NCI-H146 treated with DMSO at 0.1 percent for 48 hours (cell line): ENCODE results near the gene ATP13A1.

Experiments used
- DNase-seq: peaks from one replicate; lab custom pipeline; 2025; ENCODE audit not compliant: unreplicated experiment; lab: John Stamatoyannopoulos, UW

Gene ATP13A1

DNA sequence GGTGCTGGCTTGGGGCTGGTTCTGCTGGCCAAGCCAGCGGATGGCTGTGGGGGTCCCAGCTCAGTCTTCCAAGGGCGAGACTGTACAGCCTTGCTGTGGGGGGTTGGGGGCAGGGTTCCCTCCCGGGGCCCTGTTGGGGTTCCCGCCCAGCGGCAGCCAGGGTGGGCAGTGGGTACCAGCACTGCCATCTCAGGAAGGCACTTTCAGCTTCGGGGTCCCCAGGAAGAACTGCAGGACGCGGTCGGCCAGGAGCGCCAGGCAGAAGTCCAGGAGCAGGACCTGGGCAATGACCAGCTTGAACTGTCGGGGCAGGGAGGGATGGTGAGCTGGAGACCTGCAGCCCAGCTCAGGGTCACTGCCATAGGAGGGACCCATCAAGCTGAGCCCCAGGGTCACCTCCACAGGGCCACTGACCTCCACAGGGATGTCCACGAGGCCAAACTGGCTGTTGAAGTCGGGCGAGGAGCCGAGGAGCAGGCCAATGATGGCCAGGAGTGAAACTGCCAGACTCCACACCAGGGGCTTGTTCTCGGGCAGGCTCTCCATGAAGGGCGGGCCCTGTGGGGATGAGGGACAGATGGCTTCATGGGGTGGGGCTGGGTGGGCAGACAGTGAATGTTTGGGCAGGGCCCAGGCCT, 18.1 kb downstream of the ATP13A1 start:
- no peak for DNase-seq

DNA sequence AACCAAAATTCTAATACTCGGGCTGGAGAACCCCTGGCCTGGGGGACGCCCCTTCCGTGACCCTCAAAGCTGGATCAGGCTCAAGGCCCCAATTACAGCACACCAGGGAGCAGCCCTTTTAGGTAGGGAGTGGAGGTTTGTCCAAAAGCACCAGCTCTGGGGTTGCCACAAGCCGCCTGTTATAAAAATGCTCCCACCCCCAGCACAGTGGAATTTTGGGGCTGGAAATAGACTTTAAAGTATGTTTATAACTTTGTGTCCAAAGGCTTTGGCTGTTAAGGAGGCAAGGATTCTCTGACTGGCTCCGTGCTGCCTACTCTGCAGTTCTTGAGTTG, 19.5 kb downstream of the ATP13A1 start:
- DNase-seq: no peak

DNA sequence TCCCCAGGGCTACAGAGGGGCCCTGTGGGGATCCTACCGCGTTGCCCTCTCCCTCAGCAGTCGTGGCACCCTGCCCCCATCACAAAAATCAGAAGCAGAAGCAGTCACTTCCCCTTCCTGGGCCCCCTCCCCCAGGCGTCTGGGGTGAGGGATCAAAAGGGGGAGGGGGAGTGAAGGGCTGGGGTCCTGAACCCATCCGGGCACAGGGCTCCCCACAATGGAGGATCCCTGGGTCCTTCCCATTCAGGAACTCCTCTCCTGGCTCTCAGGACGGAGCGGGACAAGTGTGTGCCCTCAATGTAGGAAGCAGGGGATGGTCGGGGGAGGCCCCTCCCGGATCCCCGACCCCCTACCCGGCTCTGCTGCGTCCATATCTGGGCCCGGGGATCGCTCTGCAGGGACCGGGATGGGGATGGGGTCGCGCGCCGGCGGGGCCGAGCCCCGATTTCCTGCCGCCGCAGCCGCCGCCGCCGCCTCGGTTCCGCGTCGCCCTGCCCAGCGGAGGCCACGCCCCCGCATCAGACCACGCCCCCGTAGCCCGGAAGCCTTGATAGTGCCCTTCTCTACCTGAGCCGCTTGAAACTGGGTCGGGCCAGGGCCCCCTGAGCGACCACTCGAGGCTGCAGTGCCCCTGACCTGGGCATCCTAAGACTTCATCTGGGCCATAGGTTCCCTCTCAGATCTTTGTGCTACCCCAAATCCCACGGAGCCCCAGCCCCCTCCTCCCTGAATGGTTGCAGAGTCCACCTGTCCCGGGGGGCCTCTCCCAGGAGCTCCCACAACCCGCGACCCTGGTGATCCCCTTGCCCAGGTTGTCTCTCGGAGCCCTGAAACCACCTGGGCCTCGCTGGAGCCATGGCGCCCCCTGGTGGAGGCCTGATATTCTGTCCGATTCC, 20.1 kb downstream of the ATP13A1 start, which contains the start of gene GMIP:
Gene GMIP (minus strand): TSS at position 500 of the 896 bp plus-strand sequence. CDS start 128 bp downstream, at position 372.
- peak; percentile 44 for DNase-seq

DNA sequence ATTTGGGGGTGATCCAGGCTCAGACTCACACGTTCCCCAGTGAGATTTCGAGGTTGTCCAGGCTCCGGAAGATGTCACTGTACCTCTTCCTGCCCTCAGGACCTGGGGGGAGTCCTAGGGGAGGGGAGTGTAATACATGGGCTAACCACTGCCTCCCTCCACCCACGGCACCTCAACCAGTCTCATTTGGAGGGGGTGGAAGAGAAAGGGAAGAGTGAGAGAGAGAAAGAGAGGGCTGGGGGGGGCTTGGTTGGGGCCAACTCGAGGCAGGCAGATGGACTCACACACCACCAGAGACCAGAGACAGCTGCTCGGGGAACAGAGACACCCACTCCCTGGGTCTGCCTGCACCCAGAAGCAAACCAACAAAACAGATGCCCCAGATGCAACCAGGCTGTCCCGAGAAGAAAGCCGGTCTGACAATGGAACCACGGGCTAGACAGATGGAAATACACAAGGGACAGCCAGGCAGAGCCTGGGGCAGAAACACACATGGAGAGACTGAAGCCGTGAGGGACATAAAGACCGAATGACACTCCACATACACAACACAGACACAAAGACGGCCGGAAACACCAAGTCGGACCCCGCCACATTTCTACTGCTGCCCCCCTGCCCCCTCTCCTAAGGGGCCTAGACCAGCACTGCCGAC, 20.8 kb downstream of the ATP13A1 start:
- no peak for DNase-seq

DNA sequence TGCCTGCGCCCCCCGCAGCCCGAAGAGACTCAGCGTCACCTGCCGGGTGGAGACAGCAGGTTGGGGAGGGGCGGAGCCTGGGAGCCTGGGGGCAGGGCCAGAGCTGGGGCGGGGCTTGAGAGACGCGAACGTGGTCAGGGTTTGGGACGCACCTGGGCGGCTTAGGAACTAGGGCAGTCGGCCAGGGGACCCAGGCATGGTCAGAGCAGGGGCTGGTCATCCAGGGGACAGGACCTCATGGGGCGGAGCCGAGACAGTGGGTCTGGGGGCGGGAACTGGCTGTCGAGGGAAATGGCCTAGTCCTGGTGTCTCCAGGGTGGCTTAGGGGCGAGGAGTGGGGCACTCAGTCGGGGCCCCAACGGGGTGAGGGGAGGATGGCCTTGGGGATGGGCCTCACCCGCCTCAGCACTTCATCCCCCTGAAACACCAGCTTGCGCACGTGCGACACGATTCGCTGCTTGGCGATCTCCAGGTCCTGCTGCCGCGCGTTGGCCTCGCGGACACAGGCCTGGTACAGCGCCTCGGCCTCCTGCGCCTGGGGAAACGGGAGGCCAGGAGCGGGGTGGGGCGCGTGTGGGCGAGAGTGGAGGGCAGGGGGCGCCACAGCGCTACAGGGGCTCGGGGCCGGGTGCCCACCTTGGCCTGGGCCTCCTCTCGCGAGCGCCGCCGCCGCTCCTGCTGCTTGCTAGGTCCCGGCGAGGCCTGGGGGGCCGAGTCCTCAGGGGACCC, 25.8 kb downstream of the ATP13A1 start:
- no peak for DNase-seq

DNA sequence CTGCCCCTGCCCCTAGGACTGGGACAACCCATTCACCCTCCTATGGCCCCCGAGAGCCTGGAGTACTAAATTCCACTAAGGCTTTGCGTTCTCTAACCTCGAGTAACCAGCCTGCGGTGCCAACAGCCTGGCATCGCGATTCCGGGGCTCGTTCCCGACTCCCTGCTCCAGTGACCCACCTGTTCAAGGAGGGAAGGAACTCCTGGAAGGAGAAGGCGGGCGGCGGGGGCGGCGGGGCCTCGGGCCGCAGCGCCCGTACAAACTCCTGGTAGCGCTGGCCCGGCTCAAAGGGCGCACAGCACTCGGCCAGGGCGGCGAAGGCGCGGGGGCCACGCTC, 26.3 kb downstream of the ATP13A1 start:
- no peak for DNase-seq

DNA sequence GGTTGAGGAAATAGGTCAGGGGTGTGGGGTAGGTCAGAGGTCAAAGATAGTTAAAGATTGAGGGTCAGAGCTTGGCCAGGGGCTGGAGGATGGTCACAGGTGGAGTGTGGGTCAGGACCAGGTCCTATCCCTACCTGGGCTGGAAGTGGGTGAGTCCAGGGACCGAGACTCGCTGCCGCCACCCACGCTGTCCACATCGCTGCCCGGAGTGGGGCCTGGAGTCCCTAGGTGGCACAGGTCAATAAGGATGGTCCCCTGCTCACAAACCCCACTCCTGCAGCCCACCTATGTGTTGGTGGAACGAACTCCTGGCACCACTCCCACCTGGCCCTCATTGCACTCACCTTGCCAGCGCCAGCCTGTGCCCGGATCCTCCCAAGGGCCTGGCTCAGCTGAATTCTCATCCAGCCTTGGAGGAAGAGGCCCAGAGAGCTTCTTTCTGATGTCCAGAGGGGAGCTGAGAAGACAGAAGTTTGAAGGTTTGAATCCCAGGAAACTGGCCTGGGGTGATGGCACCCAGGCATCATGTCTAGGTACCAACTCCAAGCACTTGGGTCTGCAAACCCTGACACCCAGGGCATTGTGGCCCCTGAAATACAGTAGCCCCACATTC, 26.8 kb downstream of the ATP13A1 start:
- no peak for DNase-seq

DNA sequence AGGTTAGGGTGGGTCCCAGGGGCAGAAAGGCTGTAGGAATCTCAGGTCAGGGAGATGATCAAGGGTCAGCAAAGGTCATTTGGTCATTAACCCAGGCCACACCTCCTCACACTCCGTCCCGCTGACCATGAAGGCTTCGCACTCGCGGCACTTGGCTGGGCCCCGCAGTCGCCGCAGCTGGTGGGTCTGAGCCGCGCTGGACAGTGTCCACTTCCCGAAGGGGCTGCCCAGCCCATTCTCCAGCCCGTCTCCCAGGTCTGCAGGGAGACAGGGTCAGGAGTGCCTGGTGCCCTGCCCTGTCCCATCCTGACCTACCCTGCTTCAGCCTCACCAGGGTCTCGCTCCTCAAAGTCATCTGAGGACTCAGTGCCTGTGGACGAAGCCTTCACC, 28.2 kb downstream of the ATP13A1 start:
- no peak for DNase-seq

DNA sequence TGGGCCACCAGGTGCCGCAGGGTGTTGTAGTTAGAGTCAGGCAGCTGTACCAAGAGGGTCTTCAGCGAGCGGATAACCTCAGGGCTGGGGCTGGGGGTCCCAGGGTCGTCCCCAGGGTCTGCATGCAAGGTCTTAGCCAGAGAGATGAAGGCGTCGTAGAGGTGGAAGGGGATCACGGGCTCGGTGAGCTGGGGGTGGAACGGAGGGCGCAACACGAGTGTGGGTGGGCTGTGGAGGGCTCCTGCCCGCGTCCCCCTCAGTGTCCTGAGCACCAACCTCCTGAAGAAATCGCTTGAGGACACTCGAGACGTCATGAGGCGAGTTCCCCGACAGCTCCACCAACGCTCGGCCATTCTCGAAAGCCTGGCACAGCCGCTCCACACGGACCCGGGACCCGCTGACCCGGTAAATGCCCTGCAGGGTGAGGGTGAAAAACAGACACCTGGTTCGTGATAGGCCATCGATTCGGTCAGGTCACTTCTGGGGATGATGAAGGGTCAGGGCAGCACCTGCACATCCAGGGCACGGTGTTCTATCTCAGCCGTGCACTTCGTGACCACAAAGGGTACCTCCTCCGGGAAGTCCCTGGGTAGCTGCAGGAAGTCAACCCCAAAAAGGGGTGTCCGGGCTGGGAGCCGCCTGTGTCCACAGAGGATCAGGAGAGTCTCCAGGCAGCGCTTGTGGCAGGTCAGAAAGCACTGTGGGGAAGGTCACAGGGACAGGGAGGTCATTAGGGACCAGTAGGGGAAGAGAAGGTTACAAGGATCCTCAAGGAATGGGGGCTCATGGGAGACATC, 28.8 kb downstream of the ATP13A1 start:
- DNase-seq: no peak

DNA sequence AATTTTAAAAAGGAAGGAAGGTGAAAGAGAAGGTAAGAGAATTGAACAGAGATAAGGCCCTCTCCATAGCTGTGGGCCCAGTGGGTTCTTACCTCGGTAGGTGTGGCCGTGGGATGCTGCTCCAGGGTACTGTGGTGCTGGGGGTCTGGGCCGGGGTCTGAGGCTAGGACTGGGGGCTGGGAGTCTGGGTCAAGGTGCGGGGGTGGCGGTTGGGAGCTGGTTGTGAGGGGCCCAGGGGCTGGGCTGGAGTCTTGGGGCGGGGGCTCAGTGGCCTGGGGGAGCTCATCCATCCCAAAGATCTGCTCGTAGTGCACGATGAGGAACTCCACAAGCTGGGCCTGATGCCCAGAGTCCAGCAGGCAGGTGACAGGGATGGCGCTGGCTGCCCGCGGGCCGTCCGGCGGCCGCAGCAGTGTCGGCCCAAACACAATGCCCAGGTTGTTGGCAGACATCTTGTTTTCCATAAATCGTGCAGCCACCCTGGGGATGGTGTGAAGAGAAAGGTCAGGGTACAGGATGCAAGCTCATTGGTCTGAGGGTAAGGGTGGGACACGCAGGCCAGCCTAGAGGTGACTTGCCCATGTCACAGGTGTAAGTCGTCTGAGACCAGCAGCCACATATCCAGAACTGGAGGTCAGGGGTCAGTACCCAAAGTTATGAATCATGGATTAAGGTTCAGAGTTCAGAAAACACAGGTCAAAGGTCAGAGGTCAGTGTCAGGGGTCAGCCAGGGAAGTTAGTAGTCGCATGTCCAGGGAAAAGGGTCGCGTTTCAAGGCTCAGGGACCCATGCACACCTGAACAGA, 29.6 kb downstream of the ATP13A1 start:
- DNase-seq: no peak

DNA sequence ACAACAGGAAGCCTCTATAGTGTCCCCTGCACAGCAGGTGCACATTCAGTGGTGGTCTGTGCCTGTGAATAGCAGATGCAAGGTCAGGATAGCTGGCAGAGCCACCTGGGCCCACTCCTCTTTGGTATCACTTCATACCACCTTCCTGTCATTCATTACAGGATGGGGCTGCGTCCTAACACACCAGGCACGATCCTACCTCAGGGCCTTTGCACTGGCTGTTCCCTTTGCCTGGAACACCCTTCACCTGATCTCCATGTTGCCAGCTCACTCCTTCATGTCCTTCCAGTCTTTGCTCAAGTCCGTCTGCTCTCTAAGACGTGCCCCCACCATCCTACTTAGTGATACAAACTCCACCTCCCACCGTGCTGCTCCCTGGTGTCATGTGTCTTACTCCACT, 30.8 kb downstream of the ATP13A1 start:
- no peak for DNase-seq

DNA sequence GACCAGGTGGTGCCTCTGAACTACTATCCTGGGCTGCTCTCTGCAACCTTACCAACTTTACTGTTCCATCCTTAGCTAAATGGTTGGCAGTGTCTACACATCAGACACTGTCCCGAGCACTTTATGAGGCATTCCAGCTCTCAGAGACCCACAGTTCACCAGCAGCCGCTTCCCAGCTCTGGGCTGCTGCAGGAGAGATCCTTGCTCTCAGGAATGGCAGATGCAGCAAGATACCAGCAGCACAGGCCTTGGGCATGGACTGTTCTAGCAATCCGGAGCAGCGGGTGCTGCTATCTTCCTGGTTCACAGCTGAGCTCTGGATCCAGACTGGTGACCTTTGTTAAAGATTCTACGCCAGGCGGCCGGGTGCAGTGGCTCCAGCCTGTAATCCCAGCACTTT, 32.1 kb downstream of the ATP13A1 start:
- no peak for DNase-seq

DNA sequence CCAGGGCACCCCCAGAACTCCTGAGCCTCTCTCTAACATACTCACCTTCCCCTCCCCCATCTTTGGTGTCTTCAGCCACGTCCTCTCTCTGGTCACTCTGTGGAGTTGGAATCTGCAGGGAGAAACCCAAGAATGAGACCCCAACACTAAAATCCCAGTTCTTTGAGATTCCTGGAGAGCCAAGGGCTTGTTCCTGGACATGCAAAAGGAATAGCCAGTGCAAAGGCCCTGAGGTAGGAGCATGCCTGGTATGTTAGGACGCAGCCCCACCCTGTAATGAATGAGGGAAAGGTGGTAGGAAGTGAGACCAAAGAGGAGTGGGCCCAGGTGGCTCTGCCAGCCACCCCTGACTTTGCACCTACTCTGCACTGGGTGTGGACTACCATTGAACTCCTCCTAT, 33.0 kb downstream of the ATP13A1 start:
- no peak for DNase-seq

DNA sequence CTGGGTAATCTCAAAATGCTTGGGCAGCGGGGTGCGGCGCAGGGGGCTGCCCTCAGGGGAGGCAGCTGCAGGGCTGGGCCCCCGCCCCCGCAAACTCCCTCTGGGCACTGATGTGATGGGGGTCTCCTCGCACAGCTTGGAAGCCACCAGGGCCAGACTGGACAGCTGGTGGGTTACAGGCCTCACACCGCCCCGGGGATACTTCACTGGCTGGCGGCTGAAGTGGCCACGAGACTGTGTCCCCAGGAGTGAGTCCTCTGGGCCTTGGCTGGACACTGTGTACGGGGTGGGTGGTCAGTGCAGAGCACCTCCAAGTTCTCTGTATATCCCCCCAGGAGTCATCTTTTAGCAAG, 33.4 kb downstream of the ATP13A1 start:
- DNase-seq: no peak

DNA sequence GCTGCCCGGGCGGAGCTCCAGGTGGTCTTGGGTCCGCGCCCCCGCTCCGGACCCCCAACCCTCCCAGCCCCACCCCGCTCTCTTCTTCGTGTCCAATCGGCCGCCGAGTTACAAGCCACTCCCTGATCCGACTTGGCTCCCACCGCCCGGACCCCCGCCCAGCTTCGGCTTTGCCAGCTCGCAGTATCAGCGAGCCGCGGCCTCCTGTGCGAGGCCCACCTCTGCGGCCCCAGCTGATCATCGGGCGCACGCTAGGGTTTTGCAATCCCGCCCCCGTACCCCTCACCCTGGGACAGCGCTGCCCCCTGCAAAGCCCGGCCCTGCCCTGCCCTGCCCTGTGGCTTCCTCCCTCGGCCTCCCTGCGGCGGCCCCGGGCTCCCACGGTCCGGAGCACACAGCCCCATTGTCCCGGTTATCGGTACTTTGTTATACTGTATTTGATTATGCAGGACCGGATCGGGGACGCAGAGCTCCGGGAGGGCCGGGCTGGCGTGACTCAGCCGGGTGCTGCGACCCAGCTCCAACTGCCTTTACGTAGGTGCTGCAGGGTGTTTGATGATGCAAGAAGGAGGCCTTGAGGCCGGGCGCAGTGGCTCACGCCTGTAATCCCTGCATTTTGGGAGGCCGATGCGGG, 34.9 kb downstream of the ATP13A1 start:
- DNase-seq: peak; percentile 78

DNA sequence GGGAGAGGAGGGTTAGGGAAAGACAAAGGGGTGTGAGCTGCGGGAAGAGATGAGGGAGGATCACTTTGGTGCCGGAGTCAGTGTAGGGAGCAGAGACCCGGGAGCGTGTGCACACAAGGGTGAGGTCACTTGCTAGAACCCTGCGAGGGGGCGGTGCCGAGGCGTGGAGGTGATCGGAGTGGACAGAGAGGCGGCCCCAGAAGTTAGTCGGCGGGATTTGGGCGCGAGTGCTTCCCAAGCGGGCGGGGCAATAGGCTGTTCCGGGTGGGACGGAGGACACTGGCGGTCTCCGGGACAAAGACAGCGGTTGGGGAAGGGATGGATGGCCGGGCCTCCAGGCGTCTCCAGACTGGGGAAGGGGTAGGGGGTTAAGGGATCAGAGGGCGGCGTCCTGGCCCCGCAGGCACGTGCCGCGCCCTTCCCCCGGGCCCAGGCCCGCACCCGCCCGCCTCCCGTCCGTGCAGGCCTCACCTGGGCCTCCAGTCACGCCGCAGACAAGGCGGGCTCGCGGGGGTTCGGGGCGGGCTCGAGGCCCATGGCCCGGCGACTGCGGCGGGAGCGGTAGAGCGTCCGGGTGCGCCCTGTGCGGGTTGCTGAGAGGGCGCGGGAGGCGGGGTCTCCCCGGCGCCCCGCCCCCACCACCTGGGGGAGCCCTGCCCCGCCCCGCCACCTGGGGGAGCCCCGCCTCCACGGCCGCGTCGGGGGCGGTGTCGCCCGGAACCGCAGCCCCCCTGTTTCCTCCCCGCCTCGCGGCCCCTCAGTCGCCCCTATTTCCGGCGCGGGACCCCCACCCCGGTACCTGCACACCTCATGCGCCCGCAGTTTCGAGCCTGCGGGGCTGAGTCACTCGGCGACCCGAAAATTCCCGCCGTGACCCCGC, 35.6 kb downstream of the ATP13A1 start, which contains the start of gene LPAR2:
Gene LPAR2 (minus strand): TSS at position 600 of the 880 bp plus-strand sequence. CDS start 945 bp downstream, outside the sequence.
- DNase-seq: peak; percentile 77

DNA sequence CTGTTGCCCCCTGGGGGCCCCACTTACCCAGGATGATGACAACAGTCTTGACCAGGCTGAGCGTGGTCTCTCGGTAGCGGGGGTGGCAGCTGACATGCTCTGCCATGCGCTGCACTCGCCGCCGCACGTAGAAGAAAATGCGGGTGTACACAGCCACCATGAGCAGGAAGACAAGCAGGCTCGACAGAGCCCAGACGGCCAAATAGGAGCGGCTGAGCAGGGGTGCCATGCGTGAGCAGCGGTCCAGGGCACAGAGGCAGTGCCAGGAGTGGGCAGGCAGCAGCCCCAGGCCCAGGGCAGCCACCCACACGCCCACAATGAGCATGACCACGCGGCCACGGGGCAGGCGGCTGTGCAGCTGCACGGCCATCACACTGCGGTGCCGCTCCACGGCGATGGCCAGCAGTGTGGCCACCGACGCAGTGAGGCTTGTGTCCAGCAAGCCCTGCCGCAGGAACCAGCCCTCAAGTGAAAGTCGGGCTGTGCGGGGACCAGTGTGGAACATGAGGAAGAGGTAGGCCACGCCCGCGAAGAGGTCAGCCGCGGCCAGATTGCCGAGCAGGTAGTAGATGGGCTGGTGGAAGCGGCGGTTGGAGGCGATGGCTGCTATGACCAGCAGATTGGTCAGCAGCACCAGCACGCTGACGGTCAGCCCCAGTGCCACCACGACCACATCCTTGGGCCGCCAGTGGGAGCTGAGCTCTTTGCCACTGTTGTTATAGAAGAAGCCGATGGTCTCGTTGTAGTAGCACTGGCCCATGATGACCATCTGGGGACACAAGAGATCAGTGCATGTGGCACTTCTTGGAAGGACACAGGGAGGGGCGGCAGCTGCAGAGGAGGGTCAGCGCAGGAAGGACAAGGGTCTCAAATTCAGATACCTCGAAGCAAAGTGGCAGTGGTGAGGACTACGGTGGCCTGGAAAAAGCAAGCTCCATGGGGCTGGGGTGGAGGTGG, 36.7 kb downstream of the ATP13A1 start:
- DNase-seq: no peak
